COLO668 (cell line): ENCODE results near the gene AKT3.
"Not testable (repeated sequence)": the region's sequence is repeated elsewhere in the genome, so short reads cannot be mapped to it uniquely, and the experiment has no call there.

Experiments used
- DNase-seq: peaks from one replicate; lab custom pipeline; 2025; ENCODE audit not compliant: unreplicated experiment; lab: John Stamatoyannopoulos, UW

AKT3 gene

GRCh38 chr1:243850202-243850451, at the start of gene AKT3:
Gene AKT3 (minus strand): TSS chr1:243850243. CDS start chr1:243843170, 7,073 bp downstream.
- no peak for DNase-seq

GRCh38 chr1:243898278-243898677, 48.2 kb upstream of the AKT3 start:
- no peak for DNase-seq

- no peak for DNase-seq
Observed at GRCh38 chr1:243896313-243896712, 46.3 kb upstream of the AKT3 start.

DNA sequence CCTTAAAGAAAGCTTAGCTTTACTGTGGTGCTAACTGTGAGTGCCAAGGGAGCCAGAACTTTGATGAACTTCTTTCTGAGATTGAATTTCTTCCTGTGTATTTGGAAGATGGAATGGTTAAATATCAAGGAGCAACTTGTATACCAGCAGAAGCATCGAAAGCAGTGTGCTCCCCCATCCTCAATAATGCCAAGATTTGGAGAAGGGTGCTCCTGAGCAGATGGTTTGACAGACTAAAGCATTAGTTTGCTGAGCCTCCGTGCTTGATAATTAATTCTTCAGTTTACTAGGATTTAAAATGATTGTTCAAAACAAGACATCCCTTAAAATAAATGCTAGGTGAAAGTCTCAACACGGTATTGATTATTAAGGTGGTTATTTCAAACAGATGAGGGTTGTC, 42.4 kb upstream of the AKT3 start:
- no peak for DNase-seq

DNA sequence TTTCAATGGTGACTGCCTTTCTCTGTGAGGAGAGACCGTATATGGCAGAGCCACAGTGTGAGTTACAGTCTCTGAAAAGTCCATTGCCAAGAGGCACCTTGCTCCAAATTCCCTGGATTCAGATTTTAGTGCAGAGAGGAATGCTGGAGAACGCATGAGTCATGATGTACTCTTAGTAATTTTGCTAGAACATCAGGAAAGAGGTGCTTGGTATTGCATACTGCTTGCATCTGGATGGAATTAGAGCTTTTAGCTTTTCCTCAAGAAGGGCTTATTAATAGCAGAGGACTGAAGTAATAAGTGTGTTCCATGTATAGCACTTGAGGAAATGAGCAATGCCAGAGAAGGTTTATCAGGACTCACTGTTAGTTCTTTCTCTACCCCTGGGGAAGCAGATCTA, 40.5 kb upstream of the AKT3 start:
- no peak for DNase-seq

- DNase-seq, result no peak
Observed at GRCh38 chr1:243885806-243886205, 35.8 kb upstream of the AKT3 start.

DNA sequence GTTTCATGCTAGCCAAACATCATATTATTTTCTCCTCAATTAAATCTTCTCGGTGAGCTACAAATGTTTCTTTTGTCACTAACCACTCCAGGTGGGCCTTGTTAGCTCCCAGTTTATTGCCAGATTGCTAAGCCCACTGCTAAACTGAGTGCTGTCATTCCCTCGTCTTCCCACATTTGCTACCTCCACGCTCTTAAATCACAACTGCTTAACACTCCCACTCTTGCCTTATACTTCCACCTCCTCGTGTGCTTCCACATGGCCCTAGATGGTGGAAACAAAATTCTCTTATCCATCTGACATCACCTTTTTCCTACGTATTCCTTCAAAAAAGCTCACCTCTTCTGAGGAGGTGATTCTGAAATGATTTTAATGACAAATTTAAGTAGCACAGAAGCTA, 34.6 kb upstream of the AKT3 start:
- DNase-seq, result no peak

GRCh38 chr1:243883551-243883950, 33.5 kb upstream of the AKT3 start:
- DNase-seq, result no peak

DNA sequence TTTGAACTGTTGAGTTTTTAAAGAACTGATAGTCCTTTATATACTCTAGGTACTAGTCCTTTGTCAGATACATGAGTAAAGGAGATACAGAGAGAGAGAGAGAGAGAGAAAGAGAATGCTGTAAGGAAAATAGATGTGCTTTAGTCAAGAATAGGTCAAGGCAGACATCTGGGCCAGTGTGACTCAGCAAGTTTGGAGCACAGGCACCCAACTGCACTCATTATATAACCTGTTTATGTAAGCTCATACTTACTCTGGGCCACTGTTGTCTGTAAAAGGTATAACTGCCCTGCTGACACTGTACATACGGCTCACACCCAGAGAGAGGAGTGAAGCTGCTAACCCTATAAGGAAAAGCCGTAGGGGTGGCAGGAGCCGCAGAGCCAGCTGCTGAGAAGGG, 32.2 kb upstream of the AKT3 start:
- peak; percentile 16 for DNase-seq

- not testable (repeated sequence) for DNase-seq
Observed at GRCh38 chr1:243877058-243877457, 27.0 kb upstream of the AKT3 start.

DNA sequence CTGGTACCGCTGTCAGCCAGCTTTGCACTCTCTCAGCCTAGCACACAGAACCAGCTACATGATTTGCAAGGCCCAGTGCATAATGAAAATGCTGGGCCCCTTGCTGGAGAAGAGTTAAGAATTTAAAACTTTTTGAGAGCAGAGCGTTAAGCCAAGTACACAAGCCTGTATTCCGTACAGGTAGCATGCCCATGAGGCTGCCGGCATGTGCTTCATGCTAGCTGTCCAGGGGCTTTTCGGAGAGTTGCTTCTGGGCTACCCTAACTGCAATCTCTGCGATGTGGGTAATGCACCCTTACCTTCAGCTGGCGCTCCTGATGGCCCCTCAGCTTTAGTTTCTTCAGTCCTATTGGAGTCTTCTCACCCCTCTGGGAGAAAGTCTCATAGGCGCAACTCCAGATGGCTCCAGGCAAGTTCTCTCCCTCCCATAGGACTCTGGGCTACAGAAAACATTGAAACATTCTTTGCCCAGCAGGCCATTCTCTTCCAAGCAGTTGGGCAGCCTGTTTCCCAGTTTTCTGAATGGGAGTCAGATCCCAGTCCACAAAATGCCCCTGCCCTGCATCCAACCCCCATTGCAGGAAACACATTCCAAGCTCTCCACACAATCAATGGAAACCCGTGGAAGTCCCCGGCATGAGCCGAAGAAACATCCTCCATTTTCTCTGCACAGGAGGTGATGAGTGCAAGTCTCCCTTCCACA, 5.7 kb upstream of the AKT3 start:
- DNase-seq, result no peak

DNA sequence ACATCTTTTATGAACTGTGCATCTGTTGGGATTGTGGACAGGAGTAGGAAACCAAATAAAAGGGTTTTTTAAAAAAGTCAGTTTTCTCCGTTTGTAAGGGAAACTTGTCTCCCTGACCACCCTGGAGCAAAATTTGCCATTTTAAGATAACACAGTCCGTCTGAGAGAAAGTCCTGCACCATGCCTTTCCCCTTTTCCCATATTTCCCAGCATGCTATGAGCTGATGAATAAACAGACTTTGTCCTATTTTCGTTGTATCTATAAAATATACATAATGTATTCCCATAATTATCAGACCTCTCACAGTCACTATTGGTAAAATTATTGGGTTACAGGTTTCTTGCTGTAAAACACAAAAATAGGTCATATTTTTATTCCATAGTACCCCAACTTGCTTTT, 1.7 kb upstream of the AKT3 start:
- no peak for DNase-seq

- DNase-seq, result peak; percentile 42
Observed at GRCh38 chr1:243851257-243851756, 1.3 kb upstream of the AKT3 start.

GRCh38 chr1:243850452-243851256, 611 bp upstream of the AKT3 start:
- peak; percentile 95 for DNase-seq

DNA sequence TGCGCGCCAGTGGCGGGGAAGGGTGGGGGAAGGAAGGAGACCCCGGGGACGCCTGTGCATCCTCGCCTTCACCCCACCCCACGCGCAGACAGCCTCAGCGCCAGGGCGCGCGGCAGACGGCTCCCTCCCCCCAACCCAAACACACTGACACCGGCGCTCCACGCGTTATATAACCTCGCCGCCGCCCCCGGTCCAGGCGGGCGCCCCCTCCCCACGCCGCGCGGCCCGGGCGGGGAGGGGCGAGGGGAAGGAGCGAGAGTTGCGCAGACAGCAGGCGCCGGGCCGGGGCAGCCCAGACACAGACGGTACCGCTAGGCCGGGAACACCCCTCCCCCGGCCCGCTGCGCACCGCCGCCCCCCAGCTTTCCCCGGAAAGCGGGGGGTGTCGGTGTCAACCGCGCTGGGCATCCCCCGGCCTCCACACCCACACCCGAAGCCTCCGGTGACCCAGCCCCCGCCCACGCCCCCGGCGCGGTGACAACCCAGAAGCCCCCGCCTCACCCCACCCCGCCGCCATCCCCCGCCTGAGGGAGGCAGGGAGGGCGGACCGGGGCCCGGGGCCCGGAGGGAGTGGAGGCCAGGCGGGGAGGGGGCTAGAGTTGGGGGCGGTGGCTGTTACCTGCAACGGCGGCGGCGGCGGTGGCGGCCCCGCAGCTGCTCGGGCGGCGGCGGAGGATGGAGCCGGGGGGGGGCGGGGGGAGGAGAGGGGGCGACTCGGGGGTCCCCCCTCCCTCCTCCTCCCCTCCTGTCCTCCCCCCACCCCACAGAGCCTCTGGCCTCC, 432 bp downstream of the AKT3 start:
- DNase-seq, result peak; percentile 65

- DNase-seq, result peak; percentile 68
Observed at GRCh38 chr1:243848858-243849420, 1.1 kb downstream of the AKT3 start.

- no peak for DNase-seq
Observed at GRCh38 chr1:243848165-243848857, 1.7 kb downstream of the AKT3 start.

DNA sequence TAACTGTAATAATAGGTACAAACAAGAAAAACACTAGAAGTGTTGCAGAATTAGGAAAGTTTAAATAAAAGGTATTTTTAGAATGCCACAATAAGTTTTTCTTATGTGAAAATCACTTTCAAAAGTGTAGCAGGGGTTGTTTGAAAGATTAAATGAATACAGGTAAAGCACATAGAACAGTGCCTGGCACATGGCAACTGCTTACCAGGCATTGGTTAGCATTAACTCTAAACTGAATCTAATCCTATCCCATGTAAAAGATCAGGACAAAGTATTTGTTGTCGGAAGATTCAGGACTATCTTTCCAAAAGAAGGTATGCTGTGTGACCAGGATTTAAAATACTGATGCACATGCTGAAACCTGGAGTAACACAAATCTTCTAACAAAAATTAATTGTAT, 3.3 kb downstream of the AKT3 start:
- DNase-seq, result no peak

- no peak for DNase-seq
Observed at GRCh38 chr1:243845888-243846287, 4.2 kb downstream of the AKT3 start.

DNA sequence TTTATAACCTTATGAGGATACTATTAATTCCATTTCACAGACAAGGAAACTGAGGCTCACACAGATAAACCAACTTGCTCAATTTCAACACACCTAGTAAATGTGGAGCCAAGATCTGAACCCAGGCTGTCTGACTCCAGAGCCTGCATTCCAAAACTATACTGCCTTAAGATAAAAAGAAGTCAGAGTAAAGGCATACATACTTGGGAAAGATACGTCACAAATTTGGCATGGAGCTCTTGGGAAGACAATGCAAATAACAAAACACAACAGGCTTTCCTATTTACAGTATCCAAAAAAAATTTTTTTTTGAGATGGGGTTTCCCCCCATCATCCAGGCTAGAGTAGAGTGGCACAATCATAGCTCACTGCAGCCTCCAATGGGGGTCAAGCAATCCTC, 5.9 kb downstream of the AKT3 start:
- no peak for DNase-seq

GRCh38 chr1:243842978-243843511, 7.0 kb downstream of the AKT3 start:
- DNase-seq, result no peak
